Upper lobe of left lung (tissue), 6 donors: ENCODE data around the gene HSPG2. TPM values are rescaled to one million over a fixed set of nuclear protein-coding genes. Genes with fewer than 3 reads are reported as not detected.

Experiments
- ATAC-seq, 2 donors: fragments of 200-7000 bp; cut with Tn5 transposase; one replicate each; pipeline ENCODE4 v1.9.1; 2022; ENCODE audit warnings: mild to moderate bottlenecking in 2 of 2, moderate library complexity in 2 of 2; ENCODE audit not compliant: low FRiP score in 2 of 2
- DNase-seq, 2 donors: peaks; one replicate each; pipeline ENCODE4 v3.0.0-alpha.2; 2019 to 2020
- H3K27ac ChIP-seq, 4 donors: fragments of 200-600 bp; sonication (generic); one replicate each; pipeline ENCODE4 v1.5.1; 2016 to 2019
- H3K27me3 ChIP-seq, 4 donors: fragments of 200-600 bp; sonication (generic); one replicate each; pipeline ENCODE4 v1.5.1; 2017 to 2019
- H3K36me3 ChIP-seq, 4 donors: fragments of 200-600 bp; sonication (generic); one replicate each; pipeline ENCODE4 v1.5.1; 2016 to 2019
- H3K4me1 ChIP-seq, 4 donors: fragments of 200-600 bp; sonication (generic); one replicate each; pipeline ENCODE4 v1.5.1; 2018 to 2019
- H3K4me3 ChIP-seq, 4 donors: fragments of 200-600 bp; sonication (generic); one replicate each; pipeline ENCODE4 v1.5.1; 2017 to 2019; ENCODE audit warnings: mild to moderate bottlenecking in 2 of 4, moderate library complexity in 1 of 4
- H3K9me3 ChIP-seq, 4 donors: fragments of 200-600 bp; sonication (generic); one replicate each; pipeline ENCODE4 v1.5.1; 2018 to 2019
- CTCF ChIP-seq, 6 experiments: fragments of 450-650 bp in 4 of 6; fragments of 200-600 bp in 2 of 6; sonication (generic) in 2 of 6; IDR thresholded peaks; one replicate each; pipeline ENCODE4 v1.5.1; 2016 to 2019; ENCODE audit warnings: antibody characterized with exemption in 6 of 6
- EP300 ChIP-seq, 4 donors: sonication (generic); formaldehyde crosslinking; IDR thresholded peaks; one replicate each; pipeline ENCODE4 v1.5.1; 2017; ENCODE audit warnings: antibody characterized with exemption in 4 of 4, control low read depth in 2 of 4
- POLR2A ChIP-seq, 4 donors: fragments of 450-650 bp; IDR thresholded peaks; one replicate each; pipeline ENCODE4 v1.5.1; 2016 to 2017; ENCODE audit warnings: antibody characterized with exemption in 4 of 4, mild to moderate bottlenecking in 2 of 4
- POLR2AphosphoS5 ChIP-seq, 2 donors: sonication (generic); formaldehyde crosslinking; IDR thresholded peaks; one replicate each; pipeline ENCODE4 v1.5.1; 2017; ENCODE audit warnings: antibody characterized with exemption in 2 of 2
- WGBS, 2 donors: methylation state at CpG; one replicate each; pipeline ENCODE4 v1.1.5; 2017 to 2018; 5-methylcytosine and 5-hydroxymethylcytosine counted together
- total RNA-seq, 6 donors: library from RNA; depleted of rRNA in 4 of 6; stranded (reverse); fragments of >200 nt in 4 of 6; gene quantifications; one replicate each; pipeline versions ENCODE4 v1.1.0 to v1.2.1, GENCODE V29; 2016 to 2021
- donor health status: DM: no; HTN: no; CAD: no; lungs with moderate emphysema.
- donor health status: DM: no; HTN: yes; CAD: no; lungs with severe emphysema.

Gene HSPG2
- total RNA-seq, 6 donors from 2014 or later = 104 to 433 (median 227) TPM

- TF ChIP-seq POLR2A (IDR thresholded peaks at IDR 0.05) = no peak
- no peak for TF ChIP-seq CTCF (IDR thresholded peaks at IDR 0.05)
- no peak for TF ChIP-seq POLR2AphosphoS5 (IDR thresholded peaks at IDR 0.05)
- no peak for TF ChIP-seq EP300 (IDR thresholded peaks at IDR 0.05)
- peaks cover 14 to 18% (median 16%) of the 10 kb centered on the region in 4 donors for H3K4me1 ChIP-seq
- 82 to 94% methylated on average over 8 to 12 of the region's 14 CpGs for WGBS, 2 donors
- H3K27me3 ChIP-seq = no peaks in the 10 kb centered on the region
- DNase-seq = no peak
- H3K4me3 ChIP-seq = no peak overlapping the region
- H3K27ac ChIP-seq = peak overlapping the region in 1 of 4 donors; percentile 17
- H3K9me3 ChIP-seq = no peaks in the 10 kb centered on the region
- peaks cover 3 to 57% (median 28%) of the 10 kb centered on the region in 4 donors for H3K36me3 ChIP-seq
- ATAC-seq = no peak
Observed at GRCh38 chr1:21893046-21893805, 43.9 kb downstream of the HSPG2 start.

GRCh38 chr1:21891621-21892479, 45.3 kb downstream of the HSPG2 start:
- DNase-seq (no peak), ATAC-seq (no peak)
- WGBS, 2 donors = 91 to 96% methylated on average over 16 to 20 of the region's 20 CpGs
- TF ChIP-seq POLR2AphosphoS5 (IDR thresholded peaks at IDR 0.05) (no peak), EP300 (IDR thresholded peaks at IDR 0.05) (no peak), CTCF (IDR thresholded peaks at IDR 0.05) (no peak), POLR2A (IDR thresholded peaks at IDR 0.05) (no peak)
- Histone ChIP-seq H3K27me3 (no peaks in the 10 kb centered on the region), H3K4me3 (no peak overlapping the region), H3K4me1 (peaks cover 6 to 9% (median 7%) of the 10 kb centered on the region in 4 donors), H3K27ac (no peak overlapping the region), H3K36me3 (peaks cover 8 to 71% (median 37%) of the 10 kb centered on the region in 4 donors), H3K9me3 (no peaks in the 10 kb centered on the region)

GRCh38 chr1:21891081-21891480, 46.0 kb downstream of the HSPG2 start:
- DNase-seq = no peak
- 95 to 97% methylated on average over 4 to 6 of the region's 6 CpGs for WGBS, 2 donors
- Histone ChIP-seq H3K27ac (no peak overlapping the region), H3K4me3 (no peak overlapping the region), H3K27me3 (no peaks in the 10 kb centered on the region), H3K4me1 (peaks cover 0 to 1% (median 0%) of the 10 kb centered on the region in 4 donors), H3K9me3 (no peaks in the 10 kb centered on the region), H3K36me3 (peaks cover 8 to 78% (median 41%) of the 10 kb centered on the region in 4 donors)
- TF ChIP-seq EP300 (IDR thresholded peaks at IDR 0.05) = no peak
- no peak for TF ChIP-seq POLR2A (IDR thresholded peaks at IDR 0.05)
- TF ChIP-seq POLR2AphosphoS5 (IDR thresholded peaks at IDR 0.05) = no peak
- no peak for TF ChIP-seq CTCF (IDR thresholded peaks at IDR 0.05)
- no peak for ATAC-seq

DNA sequence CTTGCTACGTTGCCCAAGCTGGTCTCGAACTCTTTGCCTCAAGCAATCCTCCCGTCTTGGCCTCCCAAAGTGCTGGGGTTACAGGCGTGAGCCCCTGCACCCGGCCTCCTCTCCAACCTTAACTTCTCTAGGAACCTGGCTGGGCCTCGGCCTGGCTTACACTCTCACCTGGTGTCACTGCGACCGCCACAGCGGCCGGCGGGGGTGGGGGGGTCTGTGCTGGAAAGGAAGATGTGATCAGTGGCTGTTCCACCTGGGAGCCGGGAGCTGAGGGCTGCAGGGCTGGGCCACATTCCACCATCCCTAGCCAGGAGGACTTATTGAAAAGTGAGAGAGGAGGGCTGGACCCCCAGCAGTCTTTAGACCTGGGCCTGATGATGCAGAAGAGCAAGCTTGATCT, 48.6 kb downstream of the HSPG2 start:
- H3K27me3 ChIP-seq = no peaks in the 10 kb centered on the region
- no peak overlapping the region for H3K4me3 ChIP-seq
- peaks cover 8 to 83% (median 49%) of the 10 kb centered on the region in 4 donors for H3K36me3 ChIP-seq
- H3K4me1 ChIP-seq = no peaks in the 10 kb centered on the region
- TF ChIP-seq POLR2A (IDR thresholded peaks at IDR 0.05) (no peak), CTCF (IDR thresholded peaks at IDR 0.05) (no peak), EP300 (IDR thresholded peaks at IDR 0.05) (no peak), POLR2AphosphoS5 (IDR thresholded peaks at IDR 0.05) (no peak)
- WGBS, 2 donors = 95 to 96% methylated on average over 12 of the region's 12 CpGs
- ATAC-seq (no peak), DNase-seq (peak in 1 of 2 donors; percentile 82)
- no peaks in the 10 kb centered on the region for H3K9me3 ChIP-seq
- no peak overlapping the region for H3K27ac ChIP-seq
